NB4 (cell line): ENCODE measurements around the gene CTNNA2.

Experiments used
- DNase-seq: peaks from one replicate; pipeline ENCODE4 v3.0.0; 2010; ENCODE audit warnings: low read depth
- H3K4me3 ChIP-seq: one replicate; pipeline ENCODE4 v1.5.1; 2011; ENCODE audit warnings: mild to moderate bottlenecking, low read depth, low read length, moderate library complexity
- MYC ChIP-seq: IDR thresholded peaks from 2 replicates; pipeline ENCODE4 v1.6.1; 2011; ENCODE audit warnings: low read depth, low read length
- POLR2A ChIP-seq: IDR thresholded peaks from 2 replicates; pipeline ENCODE4 v1.6.1; 2011; ENCODE audit warnings: mild to moderate bottlenecking; ENCODE audit not compliant: insufficient read length; ENCODE audit errors: extremely low read depth
- TF ChIP-seq, protein P1 (sequence below): IDR thresholded peaks from one replicate; pipeline ENCODE4 v1.5.1; 2012; ENCODE audit warnings: low read depth, low read length
- TF ChIP-seq, protein P2 (sequence below): IDR thresholded peaks from 2 replicates; pipeline ENCODE4 v1.6.1; 2011; ENCODE audit warnings: low read depth, low read length

Gene CTNNA2

DNA sequence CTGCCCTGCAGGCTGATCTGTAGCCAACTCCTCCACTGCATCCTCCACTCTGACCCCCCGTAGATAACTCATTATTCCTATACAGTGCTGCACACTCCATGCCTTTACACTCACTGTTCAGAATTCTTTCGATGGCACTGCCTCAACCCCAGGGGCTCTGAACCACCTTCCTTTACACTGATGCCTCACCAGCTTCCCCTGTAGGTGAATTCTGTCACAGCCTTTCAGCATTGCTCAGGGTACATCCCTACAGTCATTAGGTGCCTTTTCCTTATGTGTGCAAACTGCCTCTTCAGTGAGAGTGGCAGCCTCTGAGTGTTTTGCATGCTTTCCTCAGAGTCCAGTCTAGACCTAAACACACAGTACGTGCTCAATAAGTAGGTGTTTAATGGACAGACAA lies 472.3 kb downstream of the CTNNA2 start:
- no peak for DNase-seq
- TF ChIP-seq, protein P1, sequence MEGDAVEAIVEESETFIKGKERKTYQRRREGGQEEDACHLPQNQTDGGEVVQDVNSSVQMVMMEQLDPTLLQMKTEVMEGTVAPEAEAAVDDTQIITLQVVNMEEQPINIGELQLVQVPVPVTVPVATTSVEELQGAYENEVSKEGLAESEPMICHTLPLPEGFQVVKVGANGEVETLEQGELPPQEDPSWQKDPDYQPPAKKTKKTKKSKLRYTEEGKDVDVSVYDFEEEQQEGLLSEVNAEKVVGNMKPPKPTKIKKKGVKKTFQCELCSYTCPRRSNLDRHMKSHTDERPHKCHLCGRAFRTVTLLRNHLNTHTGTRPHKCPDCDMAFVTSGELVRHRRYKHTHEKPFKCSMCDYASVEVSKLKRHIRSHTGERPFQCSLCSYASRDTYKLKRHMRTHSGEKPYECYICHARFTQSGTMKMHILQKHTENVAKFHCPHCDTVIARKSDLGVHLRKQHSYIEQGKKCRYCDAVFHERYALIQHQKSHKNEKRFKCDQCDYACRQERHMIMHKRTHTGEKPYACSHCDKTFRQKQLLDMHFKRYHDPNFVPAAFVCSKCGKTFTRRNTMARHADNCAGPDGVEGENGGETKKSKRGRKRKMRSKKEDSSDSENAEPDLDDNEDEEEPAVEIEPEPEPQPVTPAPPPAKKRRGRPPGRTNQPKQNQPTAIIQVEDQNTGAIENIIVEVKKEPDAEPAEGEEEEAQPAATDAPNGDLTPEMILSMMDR, result no peak
- TF ChIP-seq POLR2A (no peak), MYC (no peak)
- TF ChIP-seq, protein P2, sequence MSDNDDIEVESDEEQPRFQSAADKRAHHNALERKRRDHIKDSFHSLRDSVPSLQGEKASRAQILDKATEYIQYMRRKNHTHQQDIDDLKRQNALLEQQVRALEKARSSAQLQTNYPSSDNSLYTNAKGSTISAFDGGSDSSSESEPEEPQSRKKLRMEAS, result no peak
- no peak overlapping the region for H3K4me3 ChIP-seq

DNA sequence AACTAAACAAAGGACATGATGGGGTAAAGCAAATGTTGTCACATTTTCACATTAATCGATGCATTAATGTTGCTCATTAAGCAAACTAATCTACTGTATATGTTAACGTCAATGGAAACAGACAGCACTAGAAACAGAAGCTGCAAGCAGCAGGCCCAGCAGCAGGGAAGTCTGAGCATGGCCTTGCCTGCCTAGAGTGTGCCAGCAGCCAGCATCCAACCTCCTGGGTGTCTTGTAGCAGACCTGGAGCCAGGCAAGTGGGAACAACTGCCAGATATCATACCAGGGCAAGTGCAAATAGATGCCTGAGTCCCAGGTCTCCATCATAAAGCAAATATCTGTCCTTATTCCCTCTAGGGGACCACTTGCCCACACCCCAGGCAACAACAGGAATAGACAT lies 472.7 kb downstream of the CTNNA2 start:
- TF ChIP-seq, protein P2, result no peak
- TF ChIP-seq POLR2A (no peak), MYC (no peak)
- TF ChIP-seq, protein P1, result no peak
- DNase-seq, result no peak
- no peak overlapping the region for H3K4me3 ChIP-seq

DNA sequence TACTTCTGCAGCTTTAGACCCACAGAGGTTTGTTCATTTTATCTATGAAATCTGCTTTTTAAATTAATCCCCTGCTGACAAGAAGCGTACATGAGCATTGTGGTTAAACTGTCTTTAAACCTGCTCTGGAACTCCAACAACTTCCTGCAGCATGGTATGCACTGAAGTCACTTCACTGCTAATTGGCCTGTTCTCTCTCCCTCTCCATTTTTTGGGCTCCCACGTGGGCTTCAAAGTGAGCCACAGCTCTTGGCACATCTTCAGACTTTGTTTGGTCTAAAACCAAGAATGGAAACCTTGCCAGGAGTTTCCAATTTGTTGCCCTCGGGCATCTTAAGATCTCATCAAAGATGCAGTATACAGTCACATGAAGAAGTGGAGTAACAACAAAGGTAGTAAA lies 480.3 kb downstream of the CTNNA2 start:
- TF ChIP-seq, protein P1, result no peak
- TF ChIP-seq, protein P2, result peak; percentile 81
- TF ChIP-seq POLR2A (no peak), MYC (peak; percentile 81)
- peak; percentile 69 for DNase-seq
- H3K4me3 ChIP-seq, result no peak overlapping the region

DNA sequence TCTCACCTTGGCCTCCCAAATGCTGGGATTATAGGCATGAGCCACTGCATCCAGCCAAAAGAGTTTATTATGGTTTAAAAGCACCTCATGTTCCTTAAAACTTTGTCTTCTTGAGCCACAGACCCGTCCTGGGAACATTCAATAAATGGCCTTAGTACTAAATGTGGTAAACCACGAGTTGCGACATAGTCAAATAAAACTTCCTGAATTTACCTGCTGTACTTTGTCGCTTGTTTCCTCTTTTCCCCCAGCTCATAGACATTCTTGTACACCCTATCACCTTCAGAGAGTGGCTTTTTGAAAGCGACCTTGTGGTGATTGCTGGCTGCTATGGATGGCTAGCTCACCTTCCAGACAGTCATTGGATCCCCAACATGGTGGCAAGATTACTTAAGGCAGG lies 481.3 kb downstream of the CTNNA2 start:
- TF ChIP-seq, protein P1, result no peak
- no peak for TF ChIP-seq POLR2A
- TF ChIP-seq, protein P2, result no peak
- TF ChIP-seq MYC, result no peak
- peak; percentile 77 for DNase-seq

DNA sequence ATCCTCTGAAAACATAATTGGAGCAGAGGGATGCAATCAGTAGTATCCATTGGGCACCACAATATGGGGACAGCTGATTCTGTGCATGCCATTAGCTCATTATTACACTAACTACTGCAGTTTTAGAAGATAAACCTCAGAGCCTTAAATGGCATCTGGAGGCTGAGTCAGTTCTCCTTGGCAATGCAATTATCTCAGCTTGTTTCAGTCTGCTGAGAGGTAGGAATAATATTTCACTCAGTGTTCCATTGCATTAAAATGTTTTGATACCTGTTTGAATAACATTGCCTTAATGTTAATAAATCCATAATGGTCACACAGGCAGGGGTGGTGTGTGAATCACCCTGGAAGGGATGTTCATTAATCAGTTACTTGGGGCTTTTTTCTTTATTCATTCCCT lies 482.1 kb downstream of the CTNNA2 start:
- H3K4me3 ChIP-seq, result no peak overlapping the region
- DNase-seq, result no peak
- TF ChIP-seq POLR2A, result no peak
- TF ChIP-seq, protein P2, result no peak
- no peak for TF ChIP-seq MYC
- TF ChIP-seq, protein P1, result no peak

More for the DNA sequence above, 481.3 kb downstream of the CTNNA2 start:
- H3K4me3 ChIP-seq, result no peak overlapping the region

DNA sequence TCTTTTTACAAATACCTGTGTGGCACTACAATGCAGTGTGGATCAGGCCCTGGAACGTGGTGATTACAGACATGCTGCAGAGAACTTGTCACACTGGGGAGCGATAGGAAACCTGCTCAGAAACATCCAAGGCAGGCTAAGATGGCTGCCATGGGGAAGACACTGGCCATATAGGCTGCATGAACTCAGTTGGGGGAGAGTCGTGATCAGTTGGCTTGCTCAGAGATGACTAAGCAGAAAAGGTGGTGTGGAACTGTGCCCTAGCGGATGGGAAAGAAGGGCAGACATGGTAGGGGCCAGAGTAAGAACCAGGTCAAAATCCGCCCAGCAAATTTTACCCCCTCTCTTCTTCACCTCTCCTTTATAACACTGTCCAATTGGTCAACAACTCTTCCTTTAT lies 483.9 kb downstream of the CTNNA2 start:
- H3K4me3 ChIP-seq, result no peak overlapping the region
- no peak for DNase-seq
- TF ChIP-seq MYC, result no peak
- TF ChIP-seq, protein P1, result no peak
- no peak for TF ChIP-seq POLR2A
- TF ChIP-seq, protein P2, result no peak
